Esophagus squamous epithelium (tissue), 5 donors: ENCODE results near the gene USP2. TPM values are rescaled to one million over a fixed set of nuclear protein-coding genes. Genes with fewer than 3 reads are reported as not detected.

Source experiments
- DNase-seq: peaks from one replicate; lab custom pipeline; 2025; lab: John Stamatoyannopoulos, UW
- H3K27ac ChIP-seq, 4 donors: fragments of 200-600 bp; sonication (generic); one replicate each; pipeline ENCODE4 v1.5.1; 2016 to 2019; ENCODE audit warnings: mild to moderate bottlenecking in 1 of 4
- H3K27me3 ChIP-seq, 4 donors: fragments of 200-600 bp; sonication (generic); 1 replicate in 3 of 4; 2 replicates in 1 of 4; pipeline versions ENCODE4 v1.5.1 to v1.6.0; 2017 to 2021; ENCODE audit warnings: antibody characterized with exemption in 1 of 4
- H3K36me3 ChIP-seq, 3 donors: fragments of 200-600 bp; sonication (generic); one replicate each; pipeline ENCODE4 v1.5.1; 2016 to 2019
- H3K4me1 ChIP-seq, 3 donors: fragments of 200-600 bp; sonication (generic); one replicate each; pipeline ENCODE4 v1.5.1; 2017 to 2019
- H3K4me3 ChIP-seq, 4 donors: fragments of 200-600 bp; sonication (generic); 1 replicate in 3 of 4; 2 replicates in 1 of 4; pipeline ENCODE4 v1.5.1; 2016 to 2019; ENCODE audit warnings: mild to moderate bottlenecking in 2 of 4, moderate library complexity in 1 of 4
- H3K9me3 ChIP-seq, 3 donors: fragments of 200-600 bp; sonication (generic); one replicate each; pipeline ENCODE4 v1.5.1; 2016 to 2019
- CTCF ChIP-seq, 6 experiments: fragments of 450-650 bp in 4 of 6; fragments of 200-600 bp in 2 of 6; sonication (generic) in 2 of 6; IDR thresholded peaks; one replicate each; pipeline ENCODE4 v1.5.1; 2016 to 2019; ENCODE audit warnings: antibody characterized with exemption in 6 of 6, mild to moderate bottlenecking in 4 of 6, moderate library complexity in 4 of 6
- POLR2A ChIP-seq, 4 donors: fragments of 450-650 bp; IDR thresholded peaks; one replicate each; pipeline ENCODE4 v1.6.1; 2017; ENCODE audit warnings: antibody characterized with exemption in 4 of 4, mild to moderate bottlenecking in 4 of 4, moderate library complexity in 3 of 4
- WGBS, 2 donors: methylation state at CpG; one replicate each; pipeline ENCODE4 v1.1.5; 2018; 5-methylcytosine and 5-hydroxymethylcytosine counted together
- intact Hi-C: fragments of 100-400 bp; cut with DNase I; formaldehyde crosslinking; loops from one replicate; pipeline ENCODE4 v1.15.0; 2022
- total RNA-seq, 4 donors: library from RNA; depleted of rRNA; stranded (reverse); fragments of >200 nt; gene quantifications; one replicate each; pipeline ENCODE4 v1.1.0, GENCODE V29; 2016
- donor health status: DM: yes; HTN: yes; CAD: no.

Gene USP2, protein sequence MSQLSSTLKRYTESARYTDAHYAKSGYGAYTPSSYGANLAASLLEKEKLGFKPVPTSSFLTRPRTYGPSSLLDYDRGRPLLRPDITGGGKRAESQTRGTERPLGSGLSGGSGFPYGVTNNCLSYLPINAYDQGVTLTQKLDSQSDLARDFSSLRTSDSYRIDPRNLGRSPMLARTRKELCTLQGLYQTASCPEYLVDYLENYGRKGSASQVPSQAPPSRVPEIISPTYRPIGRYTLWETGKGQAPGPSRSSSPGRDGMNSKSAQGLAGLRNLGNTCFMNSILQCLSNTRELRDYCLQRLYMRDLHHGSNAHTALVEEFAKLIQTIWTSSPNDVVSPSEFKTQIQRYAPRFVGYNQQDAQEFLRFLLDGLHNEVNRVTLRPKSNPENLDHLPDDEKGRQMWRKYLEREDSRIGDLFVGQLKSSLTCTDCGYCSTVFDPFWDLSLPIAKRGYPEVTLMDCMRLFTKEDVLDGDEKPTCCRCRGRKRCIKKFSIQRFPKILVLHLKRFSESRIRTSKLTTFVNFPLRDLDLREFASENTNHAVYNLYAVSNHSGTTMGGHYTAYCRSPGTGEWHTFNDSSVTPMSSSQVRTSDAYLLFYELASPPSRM
- 1 to 10 TPM; 1.9 to 9.6 (median 4.8) TPM for total RNA-seq

- TF ChIP-seq POLR2A (IDR thresholded peaks at IDR 0.05) = peak in 2 of 4 donors; percentile 11 to 53
- peak; percentile 79 to 96 (median 92) for TF ChIP-seq CTCF (IDR thresholded peaks at IDR 0.05)
- H3K4me3 ChIP-seq = peak within 1 kb of the TSS; percentile 16 to 70 (median 50)
- H3K27ac ChIP-seq = peak within 1 kb of the TSS; percentile 25 to 80 (median 70)
- H3K4me1 ChIP-seq = peaks cover 8 to 43% (median 27%) of the 10 kb centered on the region in 3 donors
- peak; percentile 75 for DNase-seq
- intact Hi-C loops = no loop called here
- 0 to 1% methylated on average over 3 to 14 of the region's 54 CpGs for WGBS, 2 donors
- H3K27me3 ChIP-seq = peaks cover 0 to 9% (median 0%) of the 10 kb centered on the region in 4 donors
- H3K36me3 ChIP-seq = no peaks in the 10 kb centered on the region
- no peaks in the 10 kb centered on the region for H3K9me3 ChIP-seq
These were observed at the start of gene USP2 for GRCh38 chr11:119381181-119381988. TSS of gene USP2 (minus strand) at chr11:119381690. CDS start at chr11:119373480, 8,210 bp downstream.

- no peak for DNase-seq
- Histone ChIP-seq H3K4me1 (peaks cover 8 to 19% (median 8%) of the 10 kb centered on the region in 3 donors), H3K36me3 (no peaks in the 10 kb centered on the region), H3K4me3 (no peak overlapping the region), H3K9me3 (no peaks in the 10 kb centered on the region), H3K27me3 (peaks cover 0 to 59% (median 8%) of the 10 kb centered on the region in 4 donors), H3K27ac (no peak overlapping the region)
- intact Hi-C loops = no loop called here
- WGBS, 2 donors = 17 to 47% methylated on average over 2 to 5 of the region's 5 CpGs
- TF ChIP-seq CTCF (IDR thresholded peaks at IDR 0.05) = no peak
- TF ChIP-seq POLR2A (IDR thresholded peaks at IDR 0.05) = no peak
These were observed 45.8 kb upstream of the USP2 start for GRCh38 chr11:119427279-119427678.

- TF ChIP-seq CTCF (IDR thresholded peaks at IDR 0.05) = no peak
- TF ChIP-seq POLR2A (IDR thresholded peaks at IDR 0.05) = no peak
- Histone ChIP-seq H3K4me1 (peaks cover 10 to 26% (median 16%) of the 10 kb centered on the region in 3 donors), H3K9me3 (no peaks in the 10 kb centered on the region), H3K4me3 (no peak overlapping the region), H3K27ac (no peak overlapping the region), H3K36me3 (no peaks in the 10 kb centered on the region), H3K27me3 (peaks cover 6 to 59% (median 9%) of the 10 kb centered on the region in 4 donors)
- DNase-seq = no peak
- intact Hi-C loops = no loop called here
- 28 to 30% methylated on average over 2 to 3 of the region's 4 CpGs for WGBS, 2 donors
These were observed 44.7 kb upstream of the USP2 start for GRCh38 chr11:119426142-119426541.

GRCh38 chr11:119424775-119425174 is 43.3 kb upstream of the USP2 start:
- H3K4me1 ChIP-seq = peaks cover 10 to 30% (median 16%) of the 10 kb centered on the region in 3 donors
- intact Hi-C loops = no loop called here
- no peaks in the 10 kb centered on the region for H3K36me3 ChIP-seq
- 88 to 100% methylated on average over 1 to 2 of the region's 2 CpGs for WGBS, 2 donors
- no peak overlapping the region for H3K27ac ChIP-seq
- DNase-seq = no peak
- peaks cover 6 to 59% (median 9%) of the 10 kb centered on the region in 4 donors for H3K27me3 ChIP-seq
- H3K4me3 ChIP-seq = no peak overlapping the region
- H3K9me3 ChIP-seq = no peaks in the 10 kb centered on the region
- no peak for TF ChIP-seq POLR2A (IDR thresholded peaks at IDR 0.05)
- no peak for TF ChIP-seq CTCF (IDR thresholded peaks at IDR 0.05)
